ACC112 (cell line): ENCODE measurements around the gene KPRP.

ENCODE experiments used
- H2AFZ ChIP-seq: fragments of 200-600 bp; sonication (generic); one replicate; pipeline ENCODE4 v1.6.0; 2017; ENCODE audit warnings: antibody characterized with exemption, low read length; ENCODE audit not compliant: unreplicated experiment
- H3K27ac ChIP-seq: fragments of 200-600 bp; sonication (generic); 2 replicates; pipeline ENCODE4 v1.5.1; 2014; ENCODE audit warnings: low read depth, mild to moderate bottlenecking, antibody characterized with exemption, low read length, moderate library complexity
- H3K27me3 ChIP-seq: fragments of 200-600 bp; sonication (generic); 2 replicates; pipeline ENCODE4 v1.6.1; 2014; ENCODE audit warnings: mild to moderate bottlenecking, antibody characterized with exemption, low read length, moderate library complexity, mixed read lengths; ENCODE audit not compliant: insufficient read depth
- H3K36me3 ChIP-seq: fragments of 200-600 bp; sonication (generic); 2 replicates; pipeline ENCODE4 v1.6.1; 2016; ENCODE audit warnings: mild to moderate bottlenecking, antibody characterized with exemption, low read length, moderate library complexity, mixed read lengths; ENCODE audit not compliant: insufficient read depth
- H3K4me1 ChIP-seq: fragments of 200-600 bp; sonication (generic); one replicate; pipeline ENCODE4 v1.6.1; 2016; ENCODE audit warnings: low read length, mixed read lengths; ENCODE audit not compliant: insufficient read depth, unreplicated experiment, control insufficient read depth
- H3K4me3 ChIP-seq: fragments of 200-600 bp; sonication (generic); 2 replicates; pipeline ENCODE4 v1.5.1; 2014; ENCODE audit warnings: mild to moderate bottlenecking, low read depth, low read length
- H3K79me2 ChIP-seq: fragments of 200-600 bp; sonication (generic); one replicate; pipeline ENCODE4 v1.6.0; 2016; ENCODE audit warnings: low read length; ENCODE audit not compliant: control insufficient read depth, unreplicated experiment, insufficient read depth

Gene KPRP

GRCh38 chr1:152747831-152748230, 10.0 kb upstream of the KPRP start:
- H3K4me1 ChIP-seq, result peaks cover 3% of the 10 kb centered on the region
- H3K27me3 ChIP-seq, result no peaks in the 10 kb centered on the region
- H3K4me3 ChIP-seq, result no peak overlapping the region
- H3K27ac ChIP-seq, result no peak overlapping the region
- H3K79me2 ChIP-seq, result no peaks in the 10 kb centered on the region
- H3K36me3 ChIP-seq, result no peaks in the 10 kb centered on the region
- H2AFZ ChIP-seq, result no peak overlapping the region

- Histone ChIP-seq H3K27ac (no peak overlapping the region), H3K27me3 (no peaks in the 10 kb centered on the region), H3K4me3 (no peak overlapping the region), H3K36me3 (no peaks in the 10 kb centered on the region), H2AFZ (no peak overlapping the region), H3K4me1 (peaks cover 3% of the 10 kb centered on the region), H3K79me2 (no peaks in the 10 kb centered on the region)
Measured at GRCh38 chr1:152752225-152752624, 5.6 kb upstream of the KPRP start.

- H3K27ac ChIP-seq, result no peak overlapping the region
- no peaks in the 10 kb centered on the region for H3K79me2 ChIP-seq
- H3K27me3 ChIP-seq, result no peaks in the 10 kb centered on the region
- no peak overlapping the region for H2AFZ ChIP-seq
- no peaks in the 10 kb centered on the region for H3K36me3 ChIP-seq
- peaks cover 3% of the 10 kb centered on the region for H3K4me1 ChIP-seq
- H3K4me3 ChIP-seq, result no peak overlapping the region
Measured at GRCh38 chr1:152753586-152753985, 4.2 kb upstream of the KPRP start.

GRCh38 chr1:152756872-152757271, 953 bp upstream of the KPRP start:
- Histone ChIP-seq H3K4me1 (peaks cover 3% of the 10 kb centered on the region), H3K27ac (no peak overlapping the region), H3K27me3 (no peaks in the 10 kb centered on the region), H3K4me3 (no peak overlapping the region), H3K36me3 (no peaks in the 10 kb centered on the region), H3K79me2 (no peaks in the 10 kb centered on the region), H2AFZ (no peak overlapping the region)

GRCh38 chr1:152758636-152759035, 811 bp downstream of the KPRP start:
- no peaks in the 10 kb centered on the region for H3K27me3 ChIP-seq
- no peak overlapping the region for H3K4me3 ChIP-seq

GRCh38 chr1:152759453-152760173, 1.8 kb downstream of the KPRP start:
- no peak overlapping the region for H2AFZ ChIP-seq
- no peak overlapping the region for H3K27ac ChIP-seq
- H3K4me1 ChIP-seq, result no peaks in the 10 kb centered on the region
- no peaks in the 10 kb centered on the region for H3K79me2 ChIP-seq
- H3K27me3 ChIP-seq, result no peaks in the 10 kb centered on the region
- no peaks in the 10 kb centered on the region for H3K36me3 ChIP-seq
- no peak overlapping the region for H3K4me3 ChIP-seq

More at GRCh38 chr1:152758636-152759035, 811 bp downstream of the KPRP start:
- H3K27ac ChIP-seq, result no peak overlapping the region
- H3K79me2 ChIP-seq, result no peaks in the 10 kb centered on the region
- H2AFZ ChIP-seq, result no peak overlapping the region
- no peaks in the 10 kb centered on the region for H3K36me3 ChIP-seq
- no peaks in the 10 kb centered on the region for H3K4me1 ChIP-seq

- Histone ChIP-seq H3K27me3 (no peaks in the 10 kb centered on the region), H3K79me2 (no peaks in the 10 kb centered on the region)
Measured at GRCh38 chr1:152760551-152761190, 2.8 kb downstream of the KPRP start.

GRCh38 chr1:152761609-152762213, 3.9 kb downstream of the KPRP start:
- H3K4me3 ChIP-seq, result no peak overlapping the region
- H3K36me3 ChIP-seq, result no peaks in the 10 kb centered on the region
- no peaks in the 10 kb centered on the region for H3K27me3 ChIP-seq
- no peak overlapping the region for H2AFZ ChIP-seq
- no peaks in the 10 kb centered on the region for H3K4me1 ChIP-seq
- no peak overlapping the region for H3K27ac ChIP-seq
- H3K79me2 ChIP-seq, result no peaks in the 10 kb centered on the region

More at GRCh38 chr1:152760551-152761190, 2.8 kb downstream of the KPRP start:
- H2AFZ ChIP-seq, result no peak overlapping the region
- H3K4me1 ChIP-seq, result no peaks in the 10 kb centered on the region
- no peaks in the 10 kb centered on the region for H3K36me3 ChIP-seq
- H3K27ac ChIP-seq, result no peak overlapping the region
- H3K4me3 ChIP-seq, result no peak overlapping the region

GRCh38 chr1:152768847-152769533, 11.2 kb downstream of the KPRP start:
- Histone ChIP-seq H3K4me3 (no peak overlapping the region), H3K36me3 (no peaks in the 10 kb centered on the region), H3K4me1 (no peaks in the 10 kb centered on the region), H3K79me2 (no peaks in the 10 kb centered on the region), H2AFZ (no peak overlapping the region), H3K27me3 (no peaks in the 10 kb centered on the region), H3K27ac (no peak overlapping the region)

- Histone ChIP-seq H3K27ac (no peak overlapping the region), H3K36me3 (no peaks in the 10 kb centered on the region), H3K4me3 (no peak overlapping the region), H3K79me2 (no peaks in the 10 kb centered on the region), H3K27me3 (no peaks in the 10 kb centered on the region), H3K4me1 (no peaks in the 10 kb centered on the region), H2AFZ (no peak overlapping the region)
Measured at GRCh38 chr1:152770411-152770810, 12.6 kb downstream of the KPRP start.
